HG02852 (cell line): Measurements from ENCODE around the gene PRKAR1B.

ENCODE experiments used
- ATAC-seq: cut with Tn5 transposase; IDR thresholded peaks from one replicate; pipeline ENCODE4 v1.9.1; 2021; ENCODE audit warnings: mild to moderate bottlenecking, moderate library complexity; ENCODE audit not compliant: unreplicated experiment

PRKAR1B gene

DNA sequence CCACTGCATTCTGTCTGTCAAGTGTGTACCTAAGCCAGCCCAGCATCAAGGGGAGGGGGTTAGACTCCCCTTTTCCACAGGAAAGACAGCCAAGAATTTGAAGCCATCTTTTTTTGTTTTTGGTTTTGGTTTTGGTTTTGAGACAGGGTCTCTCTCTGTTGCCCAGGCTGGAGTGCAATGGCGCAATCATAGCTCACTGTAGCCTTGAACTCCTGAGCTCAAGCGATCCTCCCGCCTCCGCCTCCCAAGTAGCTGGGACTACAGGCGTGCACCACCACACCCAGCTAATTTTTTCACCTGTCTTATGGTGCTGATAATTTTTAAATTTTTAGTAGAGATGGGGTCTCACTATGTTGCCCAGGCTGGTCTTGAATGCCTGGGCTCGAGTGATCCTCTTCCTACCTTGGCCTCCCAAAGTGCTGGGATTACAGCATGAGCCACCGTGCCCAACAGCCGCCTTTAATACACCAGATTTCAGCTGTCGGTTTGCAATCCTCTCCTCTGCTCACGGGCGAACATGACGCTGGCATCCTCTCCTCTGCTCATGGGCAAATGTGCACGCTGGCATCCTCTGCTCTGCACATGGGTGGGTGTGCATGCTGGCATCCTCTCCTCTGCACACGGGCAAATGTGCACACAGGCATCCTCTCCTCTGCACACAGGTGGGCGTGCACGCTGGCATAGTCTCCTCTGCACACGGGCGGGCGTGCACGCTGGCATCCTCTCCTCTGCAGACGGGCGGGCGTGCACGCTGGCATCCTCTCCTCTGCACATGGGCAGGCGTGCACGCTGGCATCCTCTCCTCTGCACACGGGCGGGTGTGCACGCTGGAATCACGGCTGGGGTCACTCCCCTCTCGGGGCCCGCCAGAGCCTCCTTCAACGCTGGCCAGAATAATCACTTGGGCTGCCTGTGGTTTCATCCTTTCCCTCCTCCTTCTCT, 151.4 kb downstream of the PRKAR1B start:
- no peak for ATAC-seq

DNA sequence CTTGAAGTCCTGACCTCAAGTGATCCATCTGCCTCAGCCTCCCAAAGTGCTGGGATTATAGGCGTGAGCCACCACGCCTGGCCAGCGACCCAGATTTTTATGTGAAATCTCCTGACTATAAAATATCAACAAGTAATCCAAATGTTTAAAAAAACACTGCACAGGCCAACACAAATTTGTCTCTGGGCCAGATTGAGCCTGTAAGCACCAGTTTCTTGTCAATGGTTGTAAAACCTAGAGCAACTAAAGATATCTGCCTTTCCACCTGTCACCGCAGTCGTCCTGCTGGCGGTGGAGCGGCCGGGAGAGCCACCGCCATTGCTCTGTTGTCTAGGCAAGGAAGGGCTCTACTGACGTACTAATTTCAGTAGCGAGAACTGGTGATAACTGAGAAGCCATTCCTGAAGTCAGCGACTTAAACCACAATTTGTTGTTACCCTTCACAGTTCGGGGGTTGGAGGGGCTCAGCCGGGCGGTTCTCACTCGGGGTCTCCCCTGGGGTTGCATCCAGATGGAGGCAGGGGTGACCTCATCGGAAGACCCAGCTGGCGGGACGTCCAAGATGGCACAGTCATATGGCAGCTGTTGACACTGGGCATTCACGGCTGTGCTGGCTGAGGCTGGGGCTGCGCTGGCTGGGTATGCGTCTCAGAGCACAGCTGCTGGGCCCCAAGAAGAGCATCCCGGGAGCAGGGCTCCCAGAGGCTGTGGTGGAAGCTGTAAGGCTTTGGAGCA, 152.3 kb downstream of the PRKAR1B start:
- no peak for ATAC-seq

DNA sequence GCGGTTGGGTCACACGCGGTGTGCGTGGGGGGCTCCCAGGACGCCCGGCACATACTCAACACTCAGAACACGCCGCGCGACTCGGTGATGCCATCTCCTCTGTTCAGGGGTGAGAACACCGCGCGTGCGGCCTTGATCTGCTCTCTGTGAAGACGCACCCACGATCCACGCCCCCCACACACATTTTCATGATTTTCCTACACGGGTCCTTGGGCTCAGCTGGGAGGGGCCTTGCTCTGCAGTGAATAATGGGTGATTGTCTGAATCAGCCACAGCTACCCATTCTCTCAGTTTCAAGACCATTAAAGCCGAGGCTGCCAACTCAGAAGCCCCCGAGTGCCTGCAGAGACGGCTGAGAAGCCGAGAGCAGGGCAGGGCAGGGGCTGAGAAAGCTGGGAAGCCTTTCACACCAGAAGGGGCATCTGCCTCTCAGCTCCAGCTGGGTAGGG, 153.1 kb downstream of the PRKAR1B start:
- no peak for ATAC-seq

DNA sequence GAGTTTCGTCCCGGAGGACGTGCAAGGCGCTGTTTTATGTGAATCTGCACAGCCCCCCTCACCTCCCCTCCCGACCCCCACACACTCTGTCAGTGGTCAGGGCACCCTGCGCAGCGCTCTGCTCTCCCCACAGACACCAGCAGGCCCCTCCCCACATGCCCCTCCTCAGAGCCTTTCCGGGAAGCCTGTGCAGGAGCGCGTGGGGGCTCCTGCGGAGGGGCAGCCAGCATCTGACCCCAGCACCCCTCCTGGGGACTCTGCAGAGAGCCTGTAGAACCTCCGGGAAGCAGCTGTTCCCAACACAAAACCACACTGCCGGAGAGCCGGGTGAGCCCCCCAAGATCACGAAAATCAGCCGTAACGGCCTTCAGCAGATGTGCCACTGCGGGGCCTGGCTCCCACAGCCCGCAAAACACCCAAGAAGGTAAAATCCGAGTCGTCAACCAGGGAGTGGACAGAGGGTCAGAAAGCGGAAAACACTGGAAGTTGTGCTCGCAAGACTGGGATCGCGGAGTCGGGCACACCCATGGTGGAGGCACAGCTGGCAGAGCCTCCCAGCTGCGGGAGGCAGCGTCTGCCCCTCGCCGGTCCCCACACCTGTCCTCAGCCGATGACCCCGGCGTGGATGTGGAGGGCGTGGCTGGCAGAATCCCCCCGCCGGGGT, 153.7 kb downstream of the PRKAR1B start:
- no peak for ATAC-seq

DNA sequence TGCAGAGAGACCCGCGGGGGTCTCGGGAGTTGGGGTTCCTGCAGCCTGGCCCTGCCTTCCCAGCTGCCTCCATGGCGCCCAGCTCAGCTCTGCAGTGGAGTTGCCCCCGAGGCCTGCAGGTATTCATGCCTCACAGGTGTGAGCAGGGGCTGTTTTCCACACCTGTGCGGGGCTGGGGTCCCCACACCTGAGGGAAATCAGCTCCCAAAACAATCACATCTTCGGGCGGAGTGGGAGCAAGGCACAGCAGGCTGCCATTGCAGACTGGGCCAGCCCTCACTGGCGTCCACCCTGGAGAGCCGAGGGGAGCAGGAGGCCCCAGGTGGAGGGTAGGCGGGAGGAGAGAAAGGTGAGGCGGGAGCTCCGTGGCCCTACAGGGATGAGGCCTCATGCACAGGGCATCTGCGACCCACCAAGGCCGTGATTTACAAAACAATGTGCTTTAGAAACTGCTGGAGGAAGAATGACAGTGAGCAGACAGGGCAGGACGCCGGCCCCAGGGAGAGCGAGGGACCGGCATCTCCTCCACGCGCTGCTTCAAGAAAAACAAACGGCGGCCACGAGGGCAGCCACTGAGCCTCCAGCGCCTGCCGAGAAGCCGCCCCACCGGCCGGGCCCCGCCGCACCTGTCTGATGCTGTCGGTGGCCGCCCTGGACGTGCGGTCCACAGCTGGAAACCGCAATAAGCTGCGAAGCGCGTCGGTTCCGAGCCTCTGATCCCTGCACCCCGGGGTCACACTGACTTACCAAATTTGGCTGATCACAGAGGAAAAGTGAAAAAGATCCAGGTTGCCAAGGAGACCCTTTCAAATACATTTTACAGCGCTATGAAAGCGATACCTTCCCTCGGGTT, 154.4 kb downstream of the PRKAR1B start:
- no peak for ATAC-seq

DNA sequence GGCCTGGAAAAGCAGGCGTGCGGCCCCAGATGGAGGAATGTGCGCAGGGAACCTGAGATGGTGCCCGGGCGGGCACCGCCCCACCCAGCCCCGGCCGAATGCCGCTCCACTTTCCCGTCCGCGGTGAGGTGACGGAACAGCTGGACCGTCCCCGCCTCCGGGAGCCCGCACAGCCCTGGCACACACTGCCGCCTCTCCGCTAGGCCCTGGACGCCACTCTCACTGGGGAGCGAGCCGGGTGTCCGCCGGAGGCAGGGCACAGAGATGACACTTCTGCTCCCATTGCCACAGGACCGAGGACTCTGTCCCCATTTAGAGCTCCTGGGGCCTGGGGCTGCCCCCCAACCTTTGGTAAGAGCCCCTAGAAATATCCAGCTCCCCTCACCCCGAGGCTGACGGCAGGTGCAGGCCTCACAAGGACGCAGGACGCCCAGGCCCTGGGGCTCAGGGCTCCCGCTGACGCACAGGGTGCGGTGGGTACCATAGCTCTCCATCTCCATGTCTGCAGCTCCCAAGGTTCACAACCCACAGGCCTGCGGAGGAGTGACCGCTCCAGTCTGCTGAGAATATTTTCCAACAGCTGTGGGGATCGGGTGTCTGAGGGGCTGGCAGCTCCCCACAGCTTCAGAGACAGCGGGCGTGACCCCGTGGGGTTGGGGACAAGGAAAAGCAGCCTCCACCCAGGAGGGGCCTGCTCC, 155.2 kb downstream of the PRKAR1B start:
- ATAC-seq = no peak

DNA sequence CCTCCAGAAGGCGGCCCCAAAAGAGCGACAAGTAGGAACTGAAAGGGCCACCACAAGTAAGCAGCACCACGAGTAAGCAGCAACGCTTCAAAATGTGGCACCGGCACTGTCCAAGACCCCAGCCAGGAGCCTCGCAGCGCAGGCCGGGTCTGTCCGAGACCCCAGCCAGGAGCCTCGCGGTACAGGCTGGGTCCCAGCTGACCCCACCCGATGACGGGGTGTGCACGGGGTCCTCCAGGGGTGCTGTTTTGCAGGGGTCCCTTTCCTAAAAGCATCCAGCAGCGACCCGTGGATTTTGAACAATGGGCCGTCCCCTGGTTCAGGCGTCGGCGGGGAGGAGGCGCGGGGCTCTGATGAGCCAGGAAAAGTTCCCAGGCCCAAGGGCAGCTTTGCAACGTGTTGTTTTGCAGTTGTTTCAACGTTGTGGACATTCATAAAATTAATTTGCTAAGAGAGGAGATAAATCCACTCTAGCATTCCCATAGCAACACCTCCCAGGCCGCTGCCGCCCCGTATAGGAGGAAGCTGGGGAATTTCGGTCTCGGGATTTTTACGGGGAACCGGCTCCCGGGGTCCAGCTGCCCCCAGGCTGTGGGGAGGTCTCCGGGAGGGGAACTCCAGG, 155.9 kb downstream of the PRKAR1B start:
- ATAC-seq = no peak

DNA sequence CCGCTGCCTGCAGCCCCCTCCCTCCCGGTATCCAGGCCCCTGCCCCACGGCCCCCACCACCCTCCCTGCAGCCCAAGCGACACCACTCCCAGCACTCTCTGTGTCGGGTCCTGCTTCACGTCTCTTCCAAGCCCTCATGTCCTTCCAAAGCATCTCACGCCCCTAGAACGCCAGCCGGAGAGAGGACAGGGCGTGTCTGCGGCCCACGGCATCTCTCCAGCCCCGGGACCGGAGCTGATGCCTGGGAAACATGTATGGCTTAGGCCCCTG, 156.3 kb downstream of the PRKAR1B start:
- no peak for ATAC-seq

DNA sequence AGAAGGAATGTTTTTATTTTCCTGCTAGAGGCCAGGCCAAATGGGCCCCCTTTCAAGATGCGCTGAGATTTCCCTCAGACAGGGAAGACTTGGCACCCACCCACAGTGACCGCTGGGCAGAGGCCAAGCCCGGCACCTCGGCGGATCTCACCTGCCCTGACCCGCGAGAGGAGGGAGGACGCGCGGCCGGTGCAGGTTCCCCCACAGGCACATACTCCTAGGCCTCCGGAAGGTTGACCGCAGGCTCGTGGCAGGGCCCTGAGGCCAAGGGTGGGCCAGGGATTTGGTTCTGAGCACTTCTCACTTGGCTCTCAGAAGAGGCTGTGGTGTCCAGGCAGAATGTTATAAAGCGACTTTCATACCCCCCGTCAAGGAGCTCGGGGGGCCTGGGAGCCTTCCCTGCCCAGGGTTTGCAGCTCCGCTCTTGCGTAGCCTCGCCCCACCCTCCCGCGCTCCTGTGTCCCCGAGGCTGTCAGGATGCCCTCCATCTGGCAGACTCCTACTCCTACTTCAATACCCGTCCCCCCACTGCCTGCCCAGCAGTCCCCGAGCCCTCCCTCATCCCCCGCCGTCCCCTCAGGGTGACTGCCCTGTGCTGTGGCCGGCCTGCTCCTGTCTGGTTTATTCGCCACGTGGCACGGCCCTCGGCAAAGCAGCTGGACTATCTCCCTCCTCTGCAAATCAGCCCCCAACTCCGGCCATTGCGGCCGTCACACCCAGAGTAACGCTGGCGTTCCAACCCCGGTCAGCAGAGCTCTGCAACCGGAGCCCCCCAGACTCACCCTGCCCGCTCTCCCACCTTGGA, 156.9 kb downstream of the PRKAR1B start:
- no peak for ATAC-seq

DNA sequence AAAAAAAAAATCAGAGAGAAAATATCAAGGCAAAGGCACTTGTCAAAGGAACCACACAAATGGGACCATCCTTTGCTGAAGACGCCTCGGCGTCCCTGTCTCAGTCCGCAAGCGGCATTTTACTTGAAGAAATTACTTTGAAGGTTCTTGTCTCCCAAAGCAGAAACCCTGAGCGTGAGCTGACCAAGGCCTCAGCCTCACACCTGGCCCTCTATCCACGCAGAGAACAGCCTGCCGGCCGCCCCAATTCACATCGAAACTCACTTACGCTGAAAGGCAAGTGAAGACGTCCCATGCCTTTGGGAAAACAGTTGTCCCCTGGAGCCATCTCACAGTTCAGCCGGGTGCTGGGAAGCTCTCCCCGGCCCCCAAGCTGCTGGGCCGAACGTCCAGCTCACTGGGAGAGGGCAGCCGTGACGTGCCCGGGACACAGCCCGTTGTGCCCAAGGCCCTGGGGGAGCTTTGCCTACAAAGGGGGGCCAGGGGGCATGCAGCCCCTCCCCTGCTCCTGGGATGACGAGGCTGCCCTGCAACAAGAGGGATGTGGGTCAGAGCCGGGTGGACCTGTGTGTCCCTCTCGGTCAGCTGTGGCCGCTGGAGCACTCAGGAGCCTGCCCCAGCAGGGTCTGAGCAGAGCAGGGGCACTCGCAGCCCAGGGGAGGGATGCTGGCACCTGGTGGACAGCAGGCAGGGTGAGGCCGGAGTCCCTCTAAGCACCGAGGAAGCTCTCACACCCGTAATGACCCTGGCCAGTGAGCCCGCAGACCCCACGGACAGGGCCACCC, 157.8 kb downstream of the PRKAR1B start:
- no peak for ATAC-seq

DNA sequence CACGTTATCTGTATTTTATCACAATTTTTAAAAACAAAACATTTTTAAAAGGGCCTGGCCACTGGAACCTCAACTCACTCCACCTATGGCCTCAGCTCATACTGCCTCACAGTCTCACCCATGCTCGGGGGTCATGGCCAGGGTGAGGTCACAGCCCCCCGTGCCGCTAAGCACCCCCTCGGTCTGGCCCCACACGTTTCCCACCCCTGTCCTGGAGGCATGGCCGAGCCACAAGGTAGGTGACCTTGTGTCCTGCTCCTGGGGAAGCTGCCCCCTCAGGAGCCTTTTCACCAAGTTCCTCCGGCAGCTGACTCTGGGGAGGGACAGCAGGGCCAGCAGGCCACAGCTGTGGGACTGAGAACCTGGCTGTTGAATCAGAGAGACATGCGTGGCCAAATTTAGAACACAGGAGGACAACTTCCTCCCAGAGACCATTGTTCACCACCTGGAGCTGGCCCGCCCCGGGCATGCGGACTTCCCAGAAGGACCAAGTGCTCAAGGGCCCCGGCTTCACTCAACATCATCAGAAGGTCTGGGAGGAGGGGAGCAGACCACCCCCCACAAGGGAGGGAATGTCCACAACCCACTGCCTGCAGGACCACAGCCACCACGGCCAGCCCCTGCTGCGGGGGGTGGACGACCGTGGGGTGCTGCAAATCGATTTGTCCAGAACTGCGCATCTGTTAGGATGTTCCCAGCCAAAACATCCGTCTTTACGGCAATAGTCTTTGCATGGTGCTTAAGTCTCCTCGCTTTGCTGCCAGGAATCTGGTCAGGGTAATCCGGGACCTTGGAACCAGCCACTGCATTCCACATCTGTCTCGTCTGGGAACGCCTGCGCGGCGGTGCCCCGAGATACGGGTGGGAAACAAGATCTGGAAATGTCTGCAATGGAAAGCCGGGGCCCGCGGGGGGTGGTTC, 158.8 kb downstream of the PRKAR1B start:
- no peak for ATAC-seq

DNA sequence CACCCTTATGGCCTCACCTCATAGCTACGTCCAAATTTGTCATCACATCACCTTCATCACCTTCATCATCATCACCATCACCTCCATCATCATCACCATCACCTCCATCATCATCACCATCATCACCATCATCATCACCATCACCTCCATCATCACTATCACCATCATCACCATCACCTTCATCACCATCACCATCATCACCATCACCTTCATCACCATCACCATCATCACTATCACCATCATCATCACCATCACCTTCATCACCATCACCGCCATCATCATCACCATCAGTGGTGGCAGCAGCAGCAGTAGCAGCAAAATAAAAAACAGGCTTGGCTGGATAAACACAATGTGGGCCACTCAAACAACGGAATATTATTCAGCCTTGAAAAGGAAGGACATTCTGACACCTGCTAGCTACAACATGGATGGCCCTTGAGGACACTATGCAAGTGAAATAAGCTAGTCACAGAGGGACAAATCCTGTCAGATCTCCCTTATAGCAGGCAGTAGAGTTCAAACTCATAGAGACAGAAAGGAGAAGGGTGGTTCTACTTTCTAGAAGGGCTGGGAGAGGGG, 159.7 kb downstream of the PRKAR1B start:
- ATAC-seq = no peak

DNA sequence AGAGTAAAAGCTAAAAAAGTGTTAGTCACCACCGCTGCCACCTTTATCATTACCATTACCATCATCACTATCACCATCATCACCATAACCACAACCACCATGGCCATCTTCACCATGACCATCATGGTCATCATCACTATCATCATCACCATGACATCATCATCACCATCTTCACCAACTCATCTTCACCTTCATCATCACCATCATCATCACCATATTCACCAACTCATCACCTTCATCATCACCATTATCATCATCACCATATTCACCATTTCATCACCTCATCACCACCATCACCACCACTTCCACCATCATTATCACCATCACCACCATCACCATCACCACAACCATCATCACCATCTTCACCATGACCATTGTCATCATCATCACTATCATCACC, 161.0 kb downstream of the PRKAR1B start:
- no peak for ATAC-seq

DNA sequence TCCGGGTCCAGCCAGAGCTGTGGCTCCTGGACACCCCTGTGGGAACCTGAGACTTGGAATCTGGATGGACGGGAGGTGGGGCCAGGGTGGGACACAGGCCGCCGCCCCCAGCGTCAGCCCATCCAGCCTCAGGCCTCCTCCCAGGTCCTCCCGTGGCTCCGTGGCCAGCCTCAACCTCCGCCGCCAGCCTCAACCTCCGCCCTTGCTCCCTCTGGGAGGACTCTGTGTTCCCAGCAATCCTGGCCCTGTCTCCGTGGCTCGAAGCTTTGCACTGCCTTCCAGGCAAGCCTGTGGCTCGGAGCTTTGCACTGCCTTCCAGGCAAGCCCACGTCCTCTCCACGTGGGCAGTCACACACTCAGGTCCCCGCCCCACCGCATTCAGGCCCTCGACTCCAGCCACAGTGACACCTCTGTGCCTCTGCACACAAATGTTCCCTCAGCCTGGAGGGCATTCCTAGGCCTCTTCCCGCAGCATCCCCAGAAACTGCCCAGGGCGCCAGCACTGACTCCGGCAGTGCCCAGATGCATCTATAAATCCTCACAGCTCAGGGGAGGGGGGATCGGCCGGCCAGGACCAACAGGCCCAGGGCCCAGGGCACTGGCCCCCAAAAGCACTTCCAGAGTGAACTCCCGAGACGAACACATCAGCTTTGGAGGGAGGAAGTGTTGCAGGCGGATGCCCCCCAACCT, 162.8 kb downstream of the PRKAR1B start:
- no peak for ATAC-seq

DNA sequence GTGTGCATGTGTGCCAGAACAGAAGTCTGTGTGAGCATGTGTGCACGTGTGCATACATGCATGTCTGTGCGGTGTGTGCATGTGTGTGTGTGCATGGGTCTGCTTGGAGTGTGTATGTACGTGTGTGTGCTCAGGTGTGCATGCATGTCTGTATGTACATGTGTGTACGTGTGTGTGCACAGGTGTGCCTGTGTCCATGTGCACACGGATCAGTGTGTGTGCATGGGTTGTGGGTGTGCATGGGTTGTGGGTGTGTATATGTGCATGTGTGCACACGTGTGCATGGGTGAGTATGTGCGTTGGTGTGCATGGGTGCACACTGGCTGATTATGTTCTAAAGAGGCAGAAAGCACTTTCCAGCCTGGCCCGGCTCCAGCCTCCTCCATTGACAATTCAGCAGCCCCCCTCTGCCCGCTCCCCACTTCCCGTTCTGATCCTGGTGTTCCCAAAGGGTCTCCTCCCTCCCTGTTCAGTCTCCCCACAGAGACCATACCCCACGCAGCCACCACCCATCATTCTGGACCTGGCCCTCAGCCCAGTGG, 163.4 kb downstream of the PRKAR1B start:
- ATAC-seq = no peak
